Neural crest cell (in vitro differentiated cells): Measurements from ENCODE around the gene MRPL22. TPM values are rescaled to one million over a fixed set of nuclear protein-coding genes. Genes with fewer than 3 reads are reported as not detected.
"Not testable (repeated sequence)": the region's sequence is repeated elsewhere in the genome, so short reads cannot be mapped to it uniquely, and the experiment has no call there.

ENCODE experiments used
- DNase-seq: peaks from one replicate; pipeline ENCODE4 v3.0.0; 2021; ENCODE audit warnings: low read depth, mixed read lengths, low spot score
- H3K27ac Mint-ChIP-seq: one replicate; pipeline ENCODE4 v1.8.0; 2021; ENCODE audit warnings: mild to moderate bottlenecking, mixed read lengths; ENCODE audit not compliant: unreplicated experiment
- H3K27me3 Mint-ChIP-seq: 2 replicates; pipeline ENCODE4 v1.8.0; 2021; ENCODE audit warnings: low read depth, mild to moderate bottlenecking, mixed read lengths
- H3K36me3 Mint-ChIP-seq: 2 replicates; pipeline ENCODE4 v1.8.0; 2021; ENCODE audit warnings: low read depth, mild to moderate bottlenecking, mixed read lengths
- H3K4me1 Mint-ChIP-seq: 2 replicates; pipeline ENCODE4 v1.8.0; 2021; ENCODE audit warnings: mixed read lengths
- H3K4me3 Mint-ChIP-seq: one replicate; pipeline ENCODE4 v1.8.0; 2021; ENCODE audit warnings: mild to moderate bottlenecking, mixed read lengths
- H3K9me3 Mint-ChIP-seq: 2 replicates; pipeline ENCODE4 v1.8.0; 2021; ENCODE audit warnings: mixed read lengths
- CTCF ChIP-seq: fragments of 200-600 bp; sonication (generic); conservative IDR thresholded peaks from 2 replicates; pipeline ENCODE4 v1.5.0; 2021; ENCODE audit warnings: antibody characterized with exemption, mild to moderate bottlenecking
- total RNA-seq: library from RNA; stranded (reverse); gene quantifications from 2 replicates; pipeline ENCODE4 v1.2.1, GENCODE V29; 2021

MRPL22 gene
- total RNA-seq, 1 donor from 2014 or later, result 59.5 TPM

- Mint-ChIP-seq H3K4me3 (no peak overlapping the region), H3K36me3 (peaks cover 7% of the 10 kb centered on the region), H3K27me3 (no peaks in the 10 kb centered on the region), H3K4me1 (no peaks in the 10 kb centered on the region), H3K9me3 (no peaks in the 10 kb centered on the region), H3K27ac (no peak overlapping the region)
- DNase-seq, result no peak
- no peak for TF ChIP-seq CTCF
Measured at GRCh38 chr5:154898210-154898609, 42.7 kb upstream of the MRPL22 start.

- H3K27me3 Mint-ChIP-seq, result no peaks in the 10 kb centered on the region
- H3K4me3 Mint-ChIP-seq, result no peak overlapping the region
- peaks cover 3% of the 10 kb centered on the region for H3K36me3 Mint-ChIP-seq
- no peak for TF ChIP-seq CTCF
- DNase-seq, result no peak
- H3K9me3 Mint-ChIP-seq, result no peaks in the 10 kb centered on the region
- no peak overlapping the region for H3K27ac Mint-ChIP-seq
- H3K4me1 Mint-ChIP-seq, result no peaks in the 10 kb centered on the region
Measured at GRCh38 chr5:154899151-154899816, 41.6 kb upstream of the MRPL22 start.

DNA sequence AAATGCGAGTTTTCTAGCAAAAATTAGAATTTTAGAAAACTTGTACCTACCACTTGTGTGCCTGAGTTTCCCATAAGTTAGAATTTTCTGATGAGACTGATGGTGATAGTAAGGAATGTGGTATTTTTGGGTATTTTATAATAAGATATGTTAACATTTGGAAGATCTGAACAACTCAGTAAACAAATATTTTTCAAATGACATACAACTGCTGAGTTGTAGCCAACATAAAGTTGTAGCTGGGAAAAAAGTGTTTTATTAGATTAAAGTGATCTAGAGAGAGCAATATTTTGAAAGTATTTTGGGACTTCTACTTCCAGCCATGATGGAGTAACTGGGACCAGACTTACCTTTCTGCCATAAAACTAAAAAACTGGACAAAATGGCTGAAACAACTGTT is 40.8 kb upstream of the MRPL22 start:
- Mint-ChIP-seq H3K4me3 (no peak overlapping the region), H3K4me1 (no peaks in the 10 kb centered on the region), H3K9me3 (no peaks in the 10 kb centered on the region), H3K36me3 (peaks cover 3% of the 10 kb centered on the region), H3K27ac (no peak overlapping the region), H3K27me3 (no peaks in the 10 kb centered on the region)
- DNase-seq, result no peak
- no peak for TF ChIP-seq CTCF

DNA sequence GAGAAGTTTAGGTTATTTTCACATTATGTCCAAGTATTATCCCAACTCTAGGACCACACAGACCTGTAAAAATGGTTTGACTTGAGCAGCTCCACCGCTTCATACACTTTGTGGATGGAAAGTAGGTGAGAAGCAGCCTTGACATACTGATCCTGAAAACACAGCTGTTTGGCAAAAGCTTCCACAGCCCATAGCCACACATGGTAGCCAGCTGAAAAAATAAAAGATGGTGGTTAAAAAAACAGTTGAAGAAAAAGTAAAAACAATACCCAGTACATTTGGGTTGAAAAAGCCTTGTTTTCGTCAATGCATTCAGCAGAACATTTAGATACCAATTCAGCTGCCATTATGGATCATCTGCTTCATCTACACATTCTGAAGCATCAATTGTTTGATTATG is 39.6 kb upstream of the MRPL22 start:
- no peak for TF ChIP-seq CTCF
- no peaks in the 10 kb centered on the region for H3K36me3 Mint-ChIP-seq
- no peaks in the 10 kb centered on the region for H3K4me1 Mint-ChIP-seq
- H3K9me3 Mint-ChIP-seq, result no peaks in the 10 kb centered on the region
- H3K27ac Mint-ChIP-seq, result no peak overlapping the region
- no peaks in the 10 kb centered on the region for H3K27me3 Mint-ChIP-seq
- H3K4me3 Mint-ChIP-seq, result no peak overlapping the region
- DNase-seq, result no peak

- no peak overlapping the region for H3K27ac Mint-ChIP-seq
- no peaks in the 10 kb centered on the region for H3K36me3 Mint-ChIP-seq
- no peaks in the 10 kb centered on the region for H3K4me1 Mint-ChIP-seq
- H3K9me3 Mint-ChIP-seq, result no peaks in the 10 kb centered on the region
- TF ChIP-seq CTCF, result no peak
- H3K27me3 Mint-ChIP-seq, result no peaks in the 10 kb centered on the region
- H3K4me3 Mint-ChIP-seq, result no peak overlapping the region
- no peak for DNase-seq
Measured at GRCh38 chr5:154901913-154902312, 39.0 kb upstream of the MRPL22 start.

DNA sequence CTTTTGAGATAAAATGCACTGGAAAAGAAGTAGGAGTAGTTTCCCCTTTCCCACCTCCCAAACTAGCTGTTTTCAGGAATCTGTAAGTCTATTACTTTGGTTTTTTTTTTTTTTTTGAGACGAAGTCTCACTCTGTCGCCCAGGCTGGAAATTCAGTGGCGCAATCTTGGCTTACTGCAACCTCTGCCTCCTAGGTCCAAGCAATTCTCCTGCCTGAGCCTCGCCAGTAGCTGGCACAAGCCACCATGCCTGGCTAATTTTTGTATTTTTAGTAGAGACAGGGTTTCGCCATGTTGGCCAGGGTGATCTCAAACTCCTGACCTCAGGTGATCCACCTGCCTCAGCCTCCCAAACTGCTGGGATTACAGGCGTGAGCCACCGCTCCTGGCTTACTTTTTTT is 35.3 kb upstream of the MRPL22 start:
- H3K4me1 Mint-ChIP-seq, DNase-seq, H3K36me3 Mint-ChIP-seq, H3K4me3 Mint-ChIP-seq, H3K27me3 Mint-ChIP-seq, H3K9me3 Mint-ChIP-seq, H3K27ac Mint-ChIP-seq: not testable (repeated sequence)
